Right renal cortex interstitium (tissue), 3 donors: ENCODE data around the gene RAG2. TPM values are rescaled to one million over a fixed set of nuclear protein-coding genes. Genes with fewer than 3 reads are reported as not detected.

Experiments
- DNase-seq, 3 donors: peaks; one replicate each; pipeline ENCODE4 v3.0.0-alpha.2; 2013; ENCODE audit warnings: low read depth in 3 of 3, low spot score in 2 of 3
- polyA plus RNA-seq, 3 donors: library from polyadenylated mRNA; unstranded; fragments of 120-200 nt; gene quantifications; one replicate each; pipeline ENCODE4 v1.2.1, GENCODE V29; 2013; ENCODE audit not compliant: insufficient read length in 3 of 3

RAG2 gene
- polyA plus RNA-seq, 3 donors: 0.31 to 0.62 (median 0.32) TPM

- no peak for DNase-seq
Measured at GRCh38 chr11:36601155-36601554, 3.1 kb upstream of the RAG2 start.

- no peak for DNase-seq
Measured at GRCh38 chr11:36600180-36600579, 2.1 kb upstream of the RAG2 start.

- DNase-seq: no peak
Measured at GRCh38 chr11:36596880-36597279, 1.2 kb downstream of the RAG2 start.

- peak; percentile 87 to 90 (median 90) for DNase-seq
Measured at GRCh38 chr11:36594316-36594989, 3.6 kb downstream of the RAG2 start, which contains the start of gene IFTAP. Gene IFTAP (plus strand): TSS chr11:36594502. CDS start chr11:36610104, 15,602 bp downstream.

GRCh38 chr11:36591433-36591832, 6.6 kb downstream of the RAG2 start:
- DNase-seq: no peak

GRCh38 chr11:36590513-36590912, 7.5 kb downstream of the RAG2 start:
- DNase-seq: no peak

GRCh38 chr11:36588099-36588498, 9.9 kb downstream of the RAG2 start:
- DNase-seq: no peak

- no peak for DNase-seq
Measured at GRCh38 chr11:36586543-36586942, 11.5 kb downstream of the RAG2 start.

GRCh38 chr11:36583667-36584066, 14.4 kb downstream of the RAG2 start:
- DNase-seq: no peak

GRCh38 chr11:36581536-36581935, 16.5 kb downstream of the RAG2 start:
- no peak for DNase-seq

- DNase-seq: no peak
Measured at GRCh38 chr11:36578458-36578857, 19.6 kb downstream of the RAG2 start.

- DNase-seq: no peak
Measured at GRCh38 chr11:36577859-36578258, 20.2 kb downstream of the RAG2 start.

GRCh38 chr11:36577373-36577772, 20.7 kb downstream of the RAG2 start:
- DNase-seq: no peak

GRCh38 chr11:36574486-36574885, 23.6 kb downstream of the RAG2 start:
- no peak for DNase-seq

- no peak for DNase-seq
Measured at GRCh38 chr11:36569095-36569494, 28.9 kb downstream of the RAG2 start.

GRCh38 chr11:36567694-36568093, 30.3 kb downstream of the RAG2 start, which contains the start of gene RAG1:
Gene RAG1 (plus strand): TSS chr11:36568007. CDS start chr11:36573305, 5,298 bp downstream.
- no peak for DNase-seq

GRCh38 chr11:36566407-36567053, 31.5 kb downstream of the RAG2 start:
- no peak for DNase-seq

- DNase-seq: no peak
Measured at GRCh38 chr11:36565031-36565610, 32.9 kb downstream of the RAG2 start.

GRCh38 chr11:36564376-36565030, 33.5 kb downstream of the RAG2 start:
- peak; percentile 56 to 65 (median 62) for DNase-seq

- no peak for DNase-seq
Measured at GRCh38 chr11:36558571-36559413, 39.2 kb downstream of the RAG2 start.
